ENCODE measurements around the gene PTPRT.

PTPRT gene

DNA sequence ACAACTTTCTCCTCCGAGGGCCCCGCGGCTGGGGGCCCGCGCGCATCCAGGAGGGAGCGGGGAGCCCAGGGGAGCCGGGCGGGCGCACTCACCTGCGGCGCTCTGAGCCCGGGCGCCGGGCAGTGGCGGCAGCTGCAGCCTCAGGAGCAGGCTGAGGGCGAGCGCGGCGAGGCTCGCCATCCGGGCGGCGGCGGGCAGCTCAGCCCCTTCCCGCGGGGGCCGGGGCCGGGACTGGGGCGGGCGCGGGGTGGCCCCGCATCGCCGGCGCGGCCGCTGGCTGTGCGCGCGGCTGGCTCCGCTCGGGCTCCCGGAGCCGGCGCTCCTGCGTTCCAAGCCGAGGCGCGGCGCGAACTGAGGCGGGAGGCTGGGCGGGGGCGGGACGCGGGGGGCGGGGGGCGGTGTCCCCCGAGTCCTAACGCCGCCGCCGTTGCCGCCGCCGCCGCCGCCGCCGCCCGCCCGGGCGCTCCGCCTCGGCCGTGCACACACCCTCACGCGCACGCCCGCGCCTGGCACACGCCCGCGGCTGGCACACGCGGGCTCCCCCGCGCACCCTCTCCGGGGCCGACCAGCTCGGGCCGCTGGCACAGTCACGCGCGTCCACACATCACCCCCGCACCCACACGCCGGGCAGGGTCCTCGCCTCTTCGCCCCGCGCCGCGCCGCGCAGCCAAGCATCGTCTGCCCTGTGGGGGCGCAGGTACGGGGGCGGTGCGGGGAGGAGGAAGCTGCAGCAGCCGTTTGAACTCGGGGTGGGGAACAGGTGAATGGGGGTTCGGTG lies at the start of gene PTPRT:
Gene PTPRT (minus strand): TSS at position 353 of the 778 bp plus-strand sequence. CDS start 173 bp downstream, at position 180.
- no peak for DNase-seq (ENCODE audit: low read depth)

DNA sequence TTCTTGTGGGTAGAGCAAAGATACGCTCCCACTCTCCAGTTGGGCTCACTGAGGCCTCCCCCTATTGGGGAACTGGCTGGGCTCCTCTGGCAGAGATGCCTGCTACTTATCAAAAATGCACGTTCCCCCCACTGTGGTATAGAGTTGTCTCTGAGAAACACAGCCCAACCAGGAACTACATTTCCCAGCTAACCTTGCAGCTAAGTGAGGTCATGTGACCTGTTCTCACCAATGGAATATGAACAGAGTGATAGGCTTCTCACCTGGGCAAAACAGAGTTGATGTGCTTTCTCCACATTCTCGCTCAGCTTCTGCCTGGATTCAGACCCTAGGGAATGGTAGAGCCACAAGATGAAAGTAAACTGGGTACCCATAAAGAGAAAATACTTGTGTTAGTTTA lies 49.1 kb upstream of the PTPRT start:
- DNase-seq (ENCODE audit: low read depth), result no peak

DNA sequence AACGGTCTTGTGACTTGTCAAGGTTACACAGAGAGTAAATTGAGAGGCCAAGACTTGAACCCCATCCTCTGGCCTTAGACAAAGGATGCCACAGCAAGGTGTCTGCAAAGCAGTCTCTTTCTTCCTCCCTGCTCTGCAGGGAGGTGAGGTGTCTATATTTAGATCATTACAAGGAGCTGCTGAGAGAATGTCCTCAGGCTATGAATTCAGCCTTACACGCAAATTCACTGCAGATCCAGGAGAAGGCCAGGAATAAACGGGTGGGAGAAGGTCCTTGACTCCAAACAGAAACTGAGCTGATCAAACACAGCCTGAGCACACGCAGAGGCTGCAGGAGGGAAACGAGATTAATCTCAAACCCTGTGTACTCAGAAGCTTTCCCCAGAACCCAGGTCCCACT lies 48.6 kb upstream of the PTPRT start:
- DNase-seq (ENCODE audit: low read depth), result no peak

DNA sequence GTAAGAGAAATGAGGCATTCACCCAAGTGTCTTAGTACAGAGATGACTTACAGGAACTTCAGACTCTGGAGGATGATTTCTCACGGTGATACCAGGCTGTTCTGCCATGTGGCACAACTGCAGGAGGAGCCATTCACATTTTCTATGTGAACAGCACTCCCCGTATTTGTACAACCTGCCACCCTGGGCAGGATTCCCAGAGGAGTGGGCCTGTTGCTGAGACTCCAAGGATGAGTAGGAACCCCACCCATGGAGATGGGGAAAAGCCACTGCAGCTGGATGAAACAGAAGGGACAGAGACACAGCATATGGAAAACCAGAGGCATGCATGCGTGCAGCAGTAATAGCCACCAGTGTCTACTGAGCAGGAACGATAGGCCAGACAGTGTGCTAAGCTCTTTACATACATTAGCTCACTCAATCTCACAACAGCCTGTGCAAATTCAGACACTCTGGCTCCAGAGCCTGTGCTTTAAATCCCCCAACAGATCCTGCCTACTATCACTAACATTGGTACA lies 48.0 kb upstream of the PTPRT start:
- no peak for DNase-seq (ENCODE audit: low read depth)

DNA sequence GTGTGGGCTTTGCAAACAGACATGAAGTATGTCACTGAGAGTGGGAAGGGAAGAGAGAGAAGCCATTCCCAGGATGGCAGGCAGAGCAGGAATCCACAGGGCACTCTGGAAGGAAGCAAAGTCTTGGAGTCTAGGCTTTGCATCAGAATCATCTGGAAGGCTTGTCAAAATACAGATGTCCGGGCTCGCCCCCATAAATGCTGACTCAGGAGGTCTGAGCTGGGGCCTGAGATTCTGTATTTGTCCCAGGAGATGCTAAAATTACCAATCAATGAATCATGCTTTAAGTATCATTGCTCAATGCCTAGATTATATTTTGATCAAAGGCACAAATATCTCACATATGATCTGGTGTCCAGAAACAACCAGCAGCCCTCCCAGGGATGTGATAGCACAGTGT lies 46.3 kb upstream of the PTPRT start:
- DNase-seq (ENCODE audit: low read depth), result no peak

DNA sequence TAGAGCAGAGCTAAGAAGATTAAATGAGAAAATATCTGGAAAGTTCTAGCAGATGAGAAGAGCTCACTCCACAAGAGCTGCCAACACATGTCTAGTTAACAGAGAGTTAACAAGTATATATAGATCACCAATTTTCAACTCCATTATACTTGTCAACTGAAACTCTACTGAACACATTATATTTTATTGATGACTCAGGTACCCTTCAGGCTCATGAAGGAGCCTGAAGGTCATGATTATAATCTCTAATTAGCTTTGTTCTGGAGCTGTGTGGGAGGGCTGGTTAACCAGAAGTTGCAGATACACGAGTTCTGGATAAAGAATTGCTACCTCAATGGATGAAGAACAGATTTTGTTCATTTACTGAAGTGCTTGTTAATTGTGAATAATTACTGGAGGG lies 42.1 kb upstream of the PTPRT start:
- no peak for DNase-seq (ENCODE audit: low read depth)

DNA sequence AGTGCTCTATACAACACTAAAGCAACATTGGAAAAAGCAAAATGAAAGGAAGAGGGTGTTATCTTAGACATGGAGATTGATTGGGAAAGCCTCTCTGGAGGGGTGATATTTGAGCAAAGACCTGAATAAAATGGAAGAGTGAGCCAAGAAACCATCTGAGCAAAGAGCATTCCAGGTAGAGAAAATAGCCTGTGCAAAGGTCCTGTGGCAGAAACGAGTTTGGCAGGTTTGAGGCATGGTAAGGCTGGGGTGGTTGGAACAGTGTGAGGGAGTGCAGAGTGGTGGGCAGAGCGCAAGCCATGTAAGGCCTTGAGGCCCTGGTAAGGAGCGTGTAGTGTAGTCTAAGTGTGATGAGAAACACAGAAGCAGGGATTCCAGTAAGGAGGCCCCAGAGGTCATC lies 40.0 kb upstream of the PTPRT start:
- no peak for DNase-seq (ENCODE audit: low read depth)

DNA sequence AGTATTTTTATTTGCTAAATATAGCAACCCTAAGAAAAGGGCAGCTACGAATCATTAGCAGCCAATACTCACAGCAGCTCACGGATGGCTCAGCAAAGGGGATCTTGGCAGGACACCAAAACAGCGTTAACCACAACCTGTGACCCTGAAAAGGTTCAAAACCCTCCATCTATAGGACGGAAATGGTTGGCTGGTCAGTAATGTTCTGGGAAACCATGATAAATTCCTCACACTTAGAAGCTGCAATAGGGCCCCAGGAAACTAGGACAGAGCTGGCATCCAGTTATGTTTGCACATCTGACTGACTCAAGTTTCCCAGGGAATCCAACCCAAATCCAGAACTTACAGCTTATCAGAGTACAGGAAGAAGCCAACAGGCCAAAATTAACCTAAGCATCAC lies 30.9 kb upstream of the PTPRT start:
- DNase-seq (ENCODE audit: low read depth), result no peak

DNA sequence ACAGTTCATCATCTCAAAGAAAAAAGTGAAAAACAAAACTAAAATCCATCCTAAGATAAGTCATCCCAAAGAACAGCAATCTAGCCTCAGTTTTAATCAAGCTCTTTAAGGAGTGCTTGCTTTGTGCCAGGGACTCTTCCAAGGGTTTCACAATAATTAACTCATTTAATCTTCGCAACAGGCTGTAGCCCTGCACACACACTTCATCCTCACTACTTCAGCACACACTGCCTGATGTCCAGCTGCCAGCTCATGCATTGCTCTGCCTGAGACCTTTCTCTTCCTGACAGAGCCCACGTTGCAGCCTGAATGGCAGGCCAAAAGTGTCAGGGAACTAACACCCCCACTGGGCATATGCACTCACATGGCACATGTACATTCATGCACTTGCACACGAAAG lies 21.2 kb upstream of the PTPRT start:
- no peak for DNase-seq (ENCODE audit: low read depth)

DNA sequence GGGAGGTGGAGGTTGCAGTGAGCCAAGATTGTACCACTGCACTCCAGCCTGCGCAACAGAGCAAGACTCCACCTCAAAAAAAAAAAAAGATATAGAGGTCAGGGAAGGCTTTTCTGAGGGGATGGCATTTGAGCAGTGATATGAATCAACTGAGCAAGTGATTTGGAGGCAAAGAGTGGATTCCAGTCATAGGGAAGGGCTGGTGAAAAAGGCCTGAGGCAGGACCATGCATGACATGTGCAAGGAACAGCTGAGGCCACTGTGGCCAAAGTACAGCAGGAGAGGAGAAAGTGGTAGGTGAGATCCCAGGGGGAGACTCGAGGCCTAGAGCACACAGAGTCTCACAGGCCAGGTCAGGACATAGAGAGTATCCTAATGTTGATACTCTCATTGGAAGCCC lies 20.1 kb upstream of the PTPRT start:
- DNase-seq (ENCODE audit: low read depth), result no peak

DNA sequence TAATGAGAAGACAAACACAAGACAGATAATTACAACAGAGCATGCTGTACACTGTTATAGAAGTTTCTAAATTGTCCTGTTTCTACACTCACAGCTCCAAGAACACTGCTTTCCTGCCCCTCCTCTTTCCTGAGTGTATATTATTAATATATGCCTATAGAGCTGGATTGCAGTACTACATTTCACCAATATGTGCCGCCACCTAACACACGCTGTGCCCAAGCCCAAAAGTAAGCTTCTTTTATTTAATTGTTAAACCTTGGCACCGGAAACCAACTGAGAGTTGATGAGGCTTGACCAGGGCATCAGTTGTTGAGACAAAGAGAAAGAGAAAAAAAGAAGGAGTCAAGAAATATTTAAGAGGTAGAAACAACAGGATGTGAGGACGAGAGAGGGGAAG lies 16.0 kb upstream of the PTPRT start:
- no peak for DNase-seq (ENCODE audit: low read depth)

DNA sequence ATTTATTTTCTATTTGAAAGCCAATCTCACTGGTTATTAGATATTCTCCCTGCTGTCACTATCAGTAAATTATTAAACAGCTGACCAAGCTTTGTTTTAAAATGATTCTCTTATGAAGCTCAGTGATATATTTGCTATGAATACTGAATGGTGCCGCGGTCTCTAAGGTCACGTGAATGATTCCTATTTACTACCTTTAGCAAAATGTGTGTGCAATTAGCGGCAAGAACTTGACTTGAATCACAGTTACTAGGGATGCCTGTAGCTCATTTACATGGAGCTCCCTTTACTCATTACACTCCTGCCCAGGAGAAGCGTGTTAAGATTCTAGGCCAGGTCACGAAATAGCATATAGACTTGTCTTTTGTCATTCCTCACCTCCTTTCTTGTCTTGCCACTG lies 12.4 kb upstream of the PTPRT start:
- DNase-seq (ENCODE audit: low read depth), result no peak

DNA sequence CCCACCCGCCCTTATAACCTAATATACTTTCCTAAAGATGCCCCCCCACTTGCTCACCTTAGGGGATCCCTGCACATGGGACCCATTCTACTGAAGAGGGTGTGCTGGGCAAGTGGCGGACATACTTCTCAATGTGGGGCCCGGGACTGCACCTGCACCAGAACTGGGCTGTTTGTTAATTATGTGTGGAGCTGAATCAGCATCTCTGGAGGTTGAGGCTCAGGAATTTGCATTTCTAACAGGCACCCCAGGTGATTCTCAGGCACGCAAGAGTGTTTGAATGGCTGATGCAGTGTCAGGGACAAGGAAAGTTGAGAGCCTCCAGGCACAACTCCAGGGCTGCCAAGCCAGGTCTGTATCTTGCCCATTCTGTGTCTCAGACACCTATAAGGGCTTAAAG lies 8.9 kb upstream of the PTPRT start:
- no peak for DNase-seq (ENCODE audit: low read depth)

DNA sequence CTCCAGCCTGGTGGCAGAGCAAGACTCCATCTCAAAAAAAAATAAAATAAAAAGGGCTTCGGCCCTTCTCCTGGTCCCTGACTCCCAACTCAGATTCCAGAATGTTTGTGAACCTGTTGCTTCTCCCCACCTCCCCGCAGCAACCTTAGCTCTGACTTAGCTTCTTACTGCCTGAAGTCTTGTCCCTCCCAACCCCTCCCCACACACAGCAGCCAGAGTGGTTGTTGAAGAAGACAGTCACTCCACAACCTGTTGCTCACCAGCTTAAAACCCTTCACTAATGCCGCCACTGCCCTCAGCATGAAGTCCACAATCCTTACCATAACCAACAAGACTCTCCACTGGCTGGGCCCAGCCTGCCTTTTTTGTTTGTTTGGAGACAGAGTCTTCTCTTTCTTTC lies 6.5 kb upstream of the PTPRT start:
- DNase-seq (ENCODE audit: low read depth), result no peak

DNA sequence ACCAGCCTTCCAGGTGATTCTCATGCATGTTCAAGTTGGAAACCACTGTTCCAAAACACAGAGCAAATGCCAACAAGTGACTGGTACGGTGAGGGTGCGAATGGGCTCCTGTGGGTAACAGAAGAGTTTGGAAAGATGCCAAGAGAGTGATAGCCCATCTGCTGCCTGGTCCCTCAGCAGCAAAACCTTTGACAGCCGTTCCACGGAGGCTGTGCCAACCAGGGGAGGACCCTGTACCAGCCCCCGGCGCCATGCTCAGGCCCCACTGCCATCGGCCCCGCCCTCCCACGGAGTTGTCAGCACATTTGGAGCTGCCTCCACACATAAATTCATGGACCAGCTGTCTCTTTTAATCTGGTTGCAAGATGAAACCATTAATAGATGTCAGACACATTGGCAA lies 4.4 kb upstream of the PTPRT start:
- no peak for DNase-seq (ENCODE audit: low read depth)

DNA sequence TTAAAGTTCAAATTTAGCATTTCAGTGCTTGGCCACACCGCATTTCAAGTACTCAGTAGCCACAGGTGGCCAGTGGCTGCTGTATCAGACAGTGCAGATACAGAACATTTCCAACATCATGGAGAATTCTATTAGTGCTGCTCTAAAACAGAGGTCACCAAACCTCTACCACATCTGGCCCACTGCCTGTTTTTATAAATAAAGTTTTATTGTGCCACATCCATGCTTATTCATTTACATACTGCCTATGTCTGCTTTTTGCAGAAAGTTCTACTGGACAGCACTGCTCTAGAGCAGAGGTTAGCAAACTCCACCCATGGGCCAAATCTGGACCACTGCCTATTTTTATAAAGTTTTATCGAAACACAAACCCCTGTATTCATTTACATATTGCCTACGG lies 3.7 kb upstream of the PTPRT start:
- no peak for DNase-seq (ENCODE audit: low read depth)

DNA sequence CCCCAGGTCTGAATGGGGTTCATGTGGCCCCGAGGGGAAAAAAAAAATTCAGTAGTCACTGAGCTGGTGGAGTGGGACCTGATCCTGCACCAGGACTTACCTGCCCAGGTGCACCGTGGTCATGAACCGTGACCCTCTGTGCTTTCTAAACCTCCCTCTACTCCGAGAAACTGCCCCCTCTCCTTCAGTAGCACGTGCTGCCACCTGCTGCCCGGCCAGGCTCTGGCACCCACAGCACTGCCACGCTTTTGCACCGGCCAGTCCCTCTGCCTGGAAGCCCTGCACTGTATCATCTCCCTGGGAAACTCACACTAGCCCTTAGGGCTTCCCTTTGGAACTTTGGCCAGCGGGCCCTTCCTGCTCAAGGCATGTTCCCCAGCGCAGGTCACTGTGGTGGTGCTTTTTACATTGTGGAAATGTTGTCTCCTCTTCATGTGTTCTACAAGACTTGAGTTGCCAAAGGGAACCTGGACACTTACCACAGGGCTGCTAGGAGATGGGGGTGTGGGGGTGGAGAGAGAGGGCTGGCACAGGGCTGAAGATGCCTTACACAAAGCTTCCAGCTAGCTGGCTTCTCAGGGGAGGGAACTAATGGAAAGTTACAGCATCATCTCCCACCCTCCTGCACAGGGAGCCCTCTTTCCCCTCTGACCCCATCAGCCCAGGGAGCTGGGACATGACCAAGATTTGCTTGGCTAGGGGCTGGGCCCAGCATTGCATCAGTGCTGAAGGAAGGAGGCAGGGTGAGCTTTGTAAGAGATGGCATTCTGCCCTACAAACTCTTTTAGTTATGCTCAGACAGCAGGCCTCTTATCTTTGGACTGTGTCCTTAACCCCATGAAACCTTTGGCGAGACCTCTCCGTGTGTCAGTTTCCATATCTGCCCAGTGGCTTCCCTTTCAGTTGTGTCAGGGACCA lies 2.5 kb upstream of the PTPRT start:
- DNase-seq (ENCODE audit: low read depth), result no peak

DNA sequence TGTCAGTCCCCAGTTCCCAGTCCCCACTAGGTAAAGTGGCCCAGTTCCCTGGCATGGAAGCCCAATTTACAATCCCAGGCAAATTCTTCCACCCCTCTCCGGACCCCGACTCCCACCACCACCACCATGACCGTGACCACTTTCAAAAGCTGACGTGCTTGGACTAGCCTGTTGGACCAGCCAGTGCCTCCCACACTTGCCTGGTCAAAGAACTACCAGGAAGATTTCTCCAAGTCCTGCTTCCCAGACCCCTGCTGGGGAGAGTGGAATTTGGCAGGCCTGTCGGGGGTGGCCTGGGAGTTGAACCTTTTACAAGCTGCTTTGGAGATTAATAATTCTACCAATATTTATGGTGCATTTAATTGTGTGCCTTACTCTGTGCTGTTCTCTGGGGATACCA lies 1.4 kb upstream of the PTPRT start:
- DNase-seq (ENCODE audit: low read depth), result no peak

DNA sequence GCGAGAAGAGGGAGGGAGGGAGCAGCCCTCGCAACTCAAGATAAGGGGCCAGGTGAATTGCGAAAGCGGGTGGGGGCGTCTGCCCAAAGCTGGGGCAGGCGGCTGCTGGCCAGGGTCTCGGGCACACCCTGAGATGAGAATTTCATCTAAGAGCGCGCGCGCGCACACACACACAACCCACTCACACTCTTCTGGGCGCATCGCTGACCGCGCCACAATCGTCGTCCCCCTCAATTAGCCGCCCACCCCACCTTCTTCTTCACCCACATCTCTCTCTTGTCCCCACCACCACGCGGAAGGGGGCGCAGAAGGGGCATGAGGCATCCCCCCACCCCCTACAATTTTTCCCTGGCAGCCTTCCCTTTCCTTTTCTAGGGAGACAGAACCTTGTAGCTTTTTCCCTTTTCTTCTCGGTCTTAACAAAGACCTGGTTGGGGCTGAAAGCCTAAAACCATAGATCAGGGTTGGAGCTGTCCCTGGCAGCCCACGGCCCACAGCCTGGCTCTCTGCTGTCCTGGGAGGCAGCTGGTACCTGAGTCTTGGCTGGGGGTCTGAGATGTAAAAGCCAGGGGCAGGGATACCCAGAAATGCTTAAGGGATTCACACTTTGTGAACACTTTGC lies 737 bp upstream of the PTPRT start:
- DNase-seq (ENCODE audit: low read depth), result no peak

DNA sequence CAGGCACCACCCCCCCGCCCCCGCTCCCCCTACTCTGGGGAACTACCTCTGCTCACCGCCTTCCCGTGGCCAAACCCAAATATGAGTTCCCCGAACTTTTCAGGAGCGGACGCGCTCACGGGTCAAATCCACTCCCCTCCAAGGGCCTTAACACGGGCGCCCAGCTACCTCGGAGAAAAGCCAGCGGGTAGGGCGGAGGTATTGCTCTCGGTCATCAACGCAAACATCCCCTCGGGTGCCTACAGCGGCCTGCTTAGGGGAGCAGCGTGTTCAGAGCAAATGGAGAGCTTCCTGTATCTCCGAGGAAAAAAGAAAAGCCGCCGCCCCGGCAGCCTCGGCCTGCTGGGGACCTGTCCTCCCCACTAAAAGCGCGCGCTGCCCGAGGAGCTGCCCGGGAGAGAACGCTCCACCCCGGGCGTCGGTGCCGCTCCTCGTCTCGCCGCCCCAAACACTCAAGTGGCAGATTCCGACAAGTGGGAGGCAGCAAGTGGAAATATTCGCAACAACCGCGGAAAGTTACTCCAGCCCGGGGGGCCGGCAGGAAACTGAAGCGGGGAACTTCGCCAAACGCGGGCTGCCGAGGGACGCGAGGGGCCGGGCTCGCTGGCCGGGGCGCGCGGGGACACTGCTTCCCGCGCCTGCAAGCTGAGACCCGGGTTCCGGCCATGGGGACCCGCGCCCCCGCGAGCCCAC lies 699 bp downstream of the PTPRT start:
- no peak for DNase-seq (ENCODE audit: low read depth)

DNA sequence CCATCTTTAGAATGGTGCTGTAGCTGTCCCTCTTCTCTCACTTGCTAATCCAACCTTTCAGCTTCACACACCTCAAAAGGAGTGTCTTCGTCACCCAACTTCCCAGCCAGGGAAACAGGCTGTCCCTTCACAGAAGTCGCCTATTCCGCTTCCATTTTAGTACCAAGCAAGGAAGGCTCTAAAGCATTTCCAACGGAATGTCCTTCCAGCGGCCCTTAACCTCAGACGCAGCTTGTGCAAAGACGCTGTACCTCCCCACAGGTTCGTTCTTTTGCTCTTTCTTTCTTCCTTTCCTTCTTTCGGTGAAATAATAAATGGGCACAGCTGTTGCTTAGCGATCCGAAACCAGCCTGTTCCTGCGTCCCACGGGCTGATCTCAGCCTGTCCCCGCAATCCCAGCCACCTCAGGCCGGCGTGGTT lies 1.5 kb downstream of the PTPRT start:
- DNase-seq (ENCODE audit: low read depth), result no peak
